Uterine smooth muscle cell (primary cell): ENCODE measurements around the gene EXOC8. TPM values are rescaled to one million over a fixed set of nuclear protein-coding genes. Genes with fewer than 3 reads are reported as not detected.

Experiments
- total RNA-seq: library from RNA; depleted of rRNA; stranded (reverse); fragments of >200 nt; gene quantifications from 2 replicates; pipeline ENCODE4 v1.2.3, GENCODE V29; 2014

Gene EXOC8, protein sequence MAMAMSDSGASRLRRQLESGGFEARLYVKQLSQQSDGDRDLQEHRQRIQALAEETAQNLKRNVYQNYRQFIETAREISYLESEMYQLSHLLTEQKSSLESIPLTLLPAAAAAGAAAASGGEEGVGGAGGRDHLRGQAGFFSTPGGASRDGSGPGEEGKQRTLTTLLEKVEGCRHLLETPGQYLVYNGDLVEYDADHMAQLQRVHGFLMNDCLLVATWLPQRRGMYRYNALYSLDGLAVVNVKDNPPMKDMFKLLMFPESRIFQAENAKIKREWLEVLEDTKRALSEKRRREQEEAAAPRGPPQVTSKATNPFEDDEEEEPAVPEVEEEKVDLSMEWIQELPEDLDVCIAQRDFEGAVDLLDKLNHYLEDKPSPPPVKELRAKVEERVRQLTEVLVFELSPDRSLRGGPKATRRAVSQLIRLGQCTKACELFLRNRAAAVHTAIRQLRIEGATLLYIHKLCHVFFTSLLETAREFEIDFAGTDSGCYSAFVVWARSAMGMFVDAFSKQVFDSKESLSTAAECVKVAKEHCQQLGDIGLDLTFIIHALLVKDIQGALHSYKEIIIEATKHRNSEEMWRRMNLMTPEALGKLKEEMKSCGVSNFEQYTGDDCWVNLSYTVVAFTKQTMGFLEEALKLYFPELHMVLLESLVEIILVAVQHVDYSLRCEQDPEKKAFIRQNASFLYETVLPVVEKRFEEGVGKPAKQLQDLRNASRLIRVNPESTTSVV
- total RNA-seq, result 18.2 and 19.1 TPM in 2 replicates

DNA sequence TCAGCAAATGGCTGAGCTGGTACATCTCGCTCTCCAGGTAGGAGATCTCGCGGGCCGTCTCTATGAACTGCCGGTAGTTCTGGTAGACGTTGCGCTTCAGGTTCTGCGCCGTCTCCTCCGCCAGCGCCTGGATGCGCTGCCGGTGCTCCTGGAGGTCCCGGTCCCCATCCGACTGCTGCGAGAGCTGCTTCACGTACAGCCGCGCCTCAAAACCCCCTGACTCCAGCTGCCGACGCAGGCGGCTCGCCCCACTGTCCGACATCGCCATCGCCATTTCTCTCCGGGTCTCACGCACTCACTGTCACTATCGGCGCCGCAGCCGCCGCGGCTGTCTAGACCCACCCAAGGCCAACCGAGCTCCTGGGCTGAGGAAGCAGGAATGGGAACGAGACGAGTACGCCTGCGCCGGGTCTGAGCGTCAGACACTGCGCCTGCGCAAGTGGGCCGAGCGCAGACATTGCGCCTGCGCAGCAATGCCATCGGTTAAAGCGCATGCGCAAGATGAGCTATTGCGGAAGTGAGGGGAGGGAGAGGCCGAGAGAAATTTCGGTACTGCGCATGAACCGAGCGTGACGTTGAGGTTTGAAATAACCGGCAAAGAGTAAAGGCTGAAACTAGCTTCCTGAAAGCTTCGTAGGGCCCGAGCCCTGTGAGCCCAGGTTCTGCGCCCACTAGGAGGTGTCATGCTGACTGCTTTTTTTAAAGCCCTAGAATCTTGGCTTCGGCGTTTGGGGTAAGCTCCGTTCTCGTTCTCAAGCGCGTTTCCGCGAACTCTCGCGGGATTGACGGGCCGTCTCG, at the start of gene EXOC8:
Gene EXOC8, minus strand, starts transcription at position 381 of the 798 bp plus-strand sequence. Its CDS starts 107 bp downstream, at position 274.

DNA sequence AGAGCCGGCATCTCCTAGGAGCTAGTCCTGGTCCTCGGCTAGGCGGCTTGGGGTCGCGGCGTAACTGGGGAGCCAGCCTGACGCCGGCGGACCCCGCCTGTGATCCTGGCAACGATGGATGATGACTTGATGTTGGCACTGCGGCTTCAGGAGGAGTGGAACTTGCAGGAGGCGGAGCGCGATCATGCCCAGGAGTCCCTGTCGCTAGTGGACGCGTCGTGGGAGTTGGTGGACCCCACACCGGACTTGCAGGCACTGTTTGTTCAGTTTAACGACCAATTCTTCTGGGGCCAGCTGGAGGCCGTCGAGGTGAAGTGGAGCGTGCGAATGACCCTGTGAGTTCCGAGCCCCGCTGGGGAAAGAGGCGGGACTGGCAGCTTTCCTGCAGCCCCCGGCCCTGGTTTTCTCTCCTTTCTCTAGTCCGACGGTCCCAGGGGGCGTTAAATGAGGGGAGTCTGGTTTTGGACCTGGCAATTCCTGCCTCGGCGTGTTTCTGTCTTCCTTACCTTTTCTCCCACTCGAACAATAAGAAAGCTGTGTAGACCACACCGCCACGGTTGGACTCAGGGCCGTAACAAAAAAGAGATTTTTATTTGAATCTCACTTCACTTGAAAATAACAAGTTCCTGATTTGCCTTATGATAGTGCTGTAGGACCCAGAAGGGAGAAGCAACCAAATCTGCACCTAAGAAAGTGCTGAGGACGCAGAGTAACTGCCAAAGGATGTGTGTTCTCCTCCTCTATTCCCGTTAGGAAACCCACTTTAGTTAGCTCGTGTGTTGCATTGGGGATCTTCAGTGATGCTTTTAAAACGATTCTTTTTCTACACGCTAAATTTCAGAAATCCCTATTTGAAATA, 847 bp upstream of the EXOC8 start, which contains the start of gene SPRTN:
Gene SPRTN, plus strand, starts transcription at position 24 of the 859 bp plus-strand sequence. Its CDS starts 91 bp downstream, at position 115.

Other genes starting within 250 kb of the EXOC8 start
- not detected in 2 replicates for gene TRIM67, start 175.8 kb downstream of the EXOC8 start, total RNA-seq
- 58.4 and 65.0 TPM in 2 replicates for gene GNPAT, start 96.6 kb downstream of the EXOC8 start, total RNA-seq
- 12.2 and 17.4 TPM in 2 replicates for gene SPRTN, start 441 bp upstream of the EXOC8 start, total RNA-seq
- gene EGLN1, start 84.4 kb upstream of the EXOC8 start, total RNA-seq, result 47.7 and 59.5 TPM in 2 replicates
- 34.1 and 47.9 TPM in 2 replicates for gene TSNAX, start 190.8 kb upstream of the EXOC8 start, total RNA-seq